ENCODE results near the gene TMEM59L. TPM values are rescaled to one million over a fixed set of nuclear protein-coding genes. Genes with fewer than 3 reads are reported as not detected.

The TMEM59L gene
- total RNA-seq, 2 experiments from 2014 or later: 0.25 to 0.27 TPM

GRCh38 chr19:18660939-18661670 is 48.4 kb downstream of the TMEM59L start:
- H3K4me3 Mint-ChIP-seq: no peak overlapping the region
- H3K27me3 ChIP-seq (ENCODE audit: control insufficient read depth in 1 of 2, insufficient read depth in 2 of 2, low read length in 2 of 2): no peaks in the 10 kb centered on the region
- peaks cover 6% of the 10 kb centered on the region for H3K36me3 Mint-ChIP-seq (ENCODE audit: low read depth)
- H3K4me1 ChIP-seq (ENCODE audit: insufficient read depth, low read length): peaks cover 4% of the 10 kb centered on the region
- H3K4me1 Mint-ChIP-seq (ENCODE audit: low read depth): peaks cover 38% of the 10 kb centered on the region
- H3K36me3 ChIP-seq (ENCODE audit: insufficient read depth, low read length): peaks cover 8% of the 10 kb centered on the region
- H3K27ac Mint-ChIP-seq: no peak overlapping the region
- no peak for TF ChIP-seq CTCF (IDR thresholded peaks at IDR 0.05)
- ChIA-PET POLR2A (interaction anchor here (1.2 kb wide), 1 partner anchor 39 kb away, joined by 3 read pairs; no protein-coding TSS in a partner anchor), CTCF (no interaction called here)
- no peaks in the 10 kb centered on the region for H3K9me3 ChIP-seq (ENCODE audit: control insufficient read depth in 1 of 2, insufficient read depth in 1 of 2, low read length in 2 of 2)
- ATAC-seq (ENCODE audit: poor library complexity) (no peak), DNase-seq (no peak)
- no peaks in the 10 kb centered on the region for H3K27me3 Mint-ChIP-seq
- intact Hi-C loops (cut with DNase I, micrococcal nuclease): no loop called here
- no peak overlapping the region for H3K4me3 ChIP-seq (ENCODE audit: low read length)
- no peak overlapping the region for H3K27ac ChIP-seq (ENCODE audit: low read depth in 1 of 2, low read length in 2 of 2)
- H3K9me3 Mint-ChIP-seq: no peaks in the 10 kb centered on the region

GRCh38 chr19:18662972-18663732 is 50.5 kb downstream of the TMEM59L start:
- Mint-ChIP-seq H3K27ac (peak overlapping the region; percentile 85), H3K9me3 (no peaks in the 10 kb centered on the region), H3K4me1 (ENCODE audit: low read depth) (peaks cover 30% of the 10 kb centered on the region), H3K36me3 (ENCODE audit: low read depth) (peaks cover 11% of the 10 kb centered on the region), H3K27me3 (no peaks in the 10 kb centered on the region), H3K4me3 (no peak overlapping the region)
- ChIA-PET POLR2A (no interaction called here), CTCF (no interaction called here)
- Histone ChIP-seq H3K9me3 (ENCODE audit: control insufficient read depth in 1 of 2, insufficient read depth in 1 of 2, low read length in 2 of 2) (no peaks in the 10 kb centered on the region), H3K36me3 (ENCODE audit: insufficient read depth, low read length) (peaks cover 16% of the 10 kb centered on the region), H3K27ac (ENCODE audit: low read depth in 1 of 2, low read length in 2 of 2) (no peak overlapping the region), H3K27me3 (ENCODE audit: control insufficient read depth in 1 of 2, insufficient read depth in 2 of 2, low read length in 2 of 2) (no peaks in the 10 kb centered on the region), H3K4me3 (ENCODE audit: low read length) (no peak overlapping the region), H3K4me1 (ENCODE audit: insufficient read depth, low read length) (peaks cover 4% of the 10 kb centered on the region)
- DNase-seq (no peak), ATAC-seq (ENCODE audit: poor library complexity) (no peak)
- no peak for TF ChIP-seq CTCF (IDR thresholded peaks at IDR 0.05)
- intact Hi-C loops (cut with DNase I, micrococcal nuclease): no loop called here

GRCh38 chr19:18663940-18664530 is 51.4 kb downstream of the TMEM59L start:
- ChIA-PET POLR2A (no interaction called here), CTCF (no interaction called here)
- Histone ChIP-seq H3K4me1 (ENCODE audit: insufficient read depth, low read length) (peaks cover 4% of the 10 kb centered on the region), H3K4me3 (ENCODE audit: low read length) (peak overlapping the region; percentile 21), H3K9me3 (ENCODE audit: control insufficient read depth in 1 of 2, insufficient read depth in 1 of 2, low read length in 2 of 2) (no peaks in the 10 kb centered on the region), H3K27ac (ENCODE audit: low read depth in 1 of 2, low read length in 2 of 2) (no peak overlapping the region), H3K36me3 (ENCODE audit: insufficient read depth, low read length) (peaks cover 22% of the 10 kb centered on the region), H3K27me3 (ENCODE audit: control insufficient read depth in 1 of 2, insufficient read depth in 2 of 2, low read length in 2 of 2) (no peaks in the 10 kb centered on the region)
- peak overlapping the region; percentile 85 for H3K27ac Mint-ChIP-seq
- DNase-seq: peak in 5 of 14 experiments; percentile 7 to 44 (median 30)
- no peak for TF ChIP-seq CTCF (IDR thresholded peaks at IDR 0.05)
- H3K4me3 Mint-ChIP-seq: peak overlapping the region; percentile 48
- peaks cover 22% of the 10 kb centered on the region for H3K4me1 Mint-ChIP-seq (ENCODE audit: low read depth)
- H3K27me3 Mint-ChIP-seq: no peaks in the 10 kb centered on the region
- H3K9me3 Mint-ChIP-seq: no peaks in the 10 kb centered on the region
- intact Hi-C loops (cut with DNase I, micrococcal nuclease): no loop called here
- peak; percentile 90 for ATAC-seq (ENCODE audit: poor library complexity)
- peaks cover 11% of the 10 kb centered on the region for H3K36me3 Mint-ChIP-seq (ENCODE audit: low read depth)

All from CD4-positive, alpha-beta T cell (primary cell).